GM12875 (cell line): ENCODE measurements around the gene TMEM266.

Experiments used
- H3K4me3 ChIP-seq: one replicate; pipeline ENCODE4 v1.5.1; 2011; ENCODE audit warnings: low read depth, low read length, control low read depth
- CTCF ChIP-seq: IDR thresholded peaks from 2 replicates; pipeline ENCODE4 v1.5.1; 2011; ENCODE audit warnings: low read depth, mild to moderate bottlenecking, control low read depth, inconsistent platforms, low read length, moderate library complexity, borderline replicate concordance; ENCODE audit not compliant: insufficient read depth

Gene TMEM266

DNA sequence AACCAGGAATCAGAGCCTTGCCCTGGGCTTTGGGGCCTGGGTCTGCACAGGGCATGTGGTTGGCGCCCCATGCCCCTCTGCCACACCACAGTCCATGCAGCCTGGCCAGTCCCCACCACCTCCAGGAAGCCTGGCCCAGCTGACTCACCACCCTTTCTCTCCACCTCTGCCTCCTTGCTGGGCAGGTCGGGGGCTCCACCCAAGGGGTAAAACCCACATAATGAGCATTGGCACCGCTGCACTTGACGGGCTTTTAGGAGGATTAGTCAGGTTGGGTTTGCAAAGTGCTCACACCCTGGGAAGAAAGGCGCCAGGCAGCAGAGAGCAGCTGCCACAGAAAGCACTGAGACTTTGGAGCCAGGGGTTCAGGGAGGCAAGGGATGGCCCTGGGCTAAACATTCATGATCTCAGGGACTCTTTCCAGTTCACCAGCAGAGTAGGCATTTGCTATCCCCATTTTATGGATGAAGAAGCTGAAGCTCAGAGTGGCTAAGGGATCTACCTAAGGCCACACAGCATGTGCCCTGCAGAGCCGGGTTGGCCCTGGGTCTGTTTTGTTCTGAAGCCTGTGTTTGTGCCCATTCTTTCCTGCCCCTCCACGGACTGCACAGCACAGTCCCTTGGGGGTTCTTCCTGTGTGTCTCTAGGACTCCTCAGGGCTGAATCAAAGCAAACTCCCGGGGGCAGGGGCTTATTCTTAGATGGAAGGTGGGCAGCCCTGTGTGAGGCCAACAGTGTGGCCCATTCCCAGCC, 138.1 kb downstream of the TMEM266 start:
- no peak for TF ChIP-seq CTCF
- no peak overlapping the region for H3K4me3 ChIP-seq

DNA sequence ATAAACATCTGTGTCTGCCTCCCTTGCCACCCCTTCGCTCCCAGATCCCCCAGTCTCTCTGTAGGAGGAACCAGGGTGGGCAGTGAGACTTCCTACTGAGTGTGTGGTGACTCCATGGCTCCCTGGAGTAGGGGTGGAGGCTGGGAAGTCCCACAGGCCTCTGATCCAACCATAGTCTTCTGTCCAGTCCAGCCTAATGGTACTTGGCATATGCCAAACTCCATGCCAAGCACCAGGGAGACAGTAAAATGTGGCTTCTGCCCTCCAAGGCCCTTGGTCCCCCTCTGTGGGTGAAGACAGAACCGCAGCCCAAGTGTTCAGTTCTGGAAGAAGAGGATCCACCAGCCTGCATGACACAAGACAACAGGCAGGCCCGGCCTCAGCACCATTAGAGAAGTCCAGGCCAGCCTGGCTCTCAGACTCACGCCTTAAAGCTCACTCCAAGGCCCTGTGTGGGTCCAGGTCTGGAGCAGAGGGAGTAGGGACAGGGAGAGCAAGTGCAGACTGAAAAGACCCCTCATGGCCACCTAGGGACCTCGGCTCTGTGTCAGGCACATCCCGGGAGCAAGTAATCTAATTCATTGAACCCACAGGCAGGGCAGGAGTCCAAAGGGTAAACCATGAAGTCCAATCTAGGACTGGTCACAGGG, 138.8 kb downstream of the TMEM266 start:
- no peak for TF ChIP-seq CTCF

DNA sequence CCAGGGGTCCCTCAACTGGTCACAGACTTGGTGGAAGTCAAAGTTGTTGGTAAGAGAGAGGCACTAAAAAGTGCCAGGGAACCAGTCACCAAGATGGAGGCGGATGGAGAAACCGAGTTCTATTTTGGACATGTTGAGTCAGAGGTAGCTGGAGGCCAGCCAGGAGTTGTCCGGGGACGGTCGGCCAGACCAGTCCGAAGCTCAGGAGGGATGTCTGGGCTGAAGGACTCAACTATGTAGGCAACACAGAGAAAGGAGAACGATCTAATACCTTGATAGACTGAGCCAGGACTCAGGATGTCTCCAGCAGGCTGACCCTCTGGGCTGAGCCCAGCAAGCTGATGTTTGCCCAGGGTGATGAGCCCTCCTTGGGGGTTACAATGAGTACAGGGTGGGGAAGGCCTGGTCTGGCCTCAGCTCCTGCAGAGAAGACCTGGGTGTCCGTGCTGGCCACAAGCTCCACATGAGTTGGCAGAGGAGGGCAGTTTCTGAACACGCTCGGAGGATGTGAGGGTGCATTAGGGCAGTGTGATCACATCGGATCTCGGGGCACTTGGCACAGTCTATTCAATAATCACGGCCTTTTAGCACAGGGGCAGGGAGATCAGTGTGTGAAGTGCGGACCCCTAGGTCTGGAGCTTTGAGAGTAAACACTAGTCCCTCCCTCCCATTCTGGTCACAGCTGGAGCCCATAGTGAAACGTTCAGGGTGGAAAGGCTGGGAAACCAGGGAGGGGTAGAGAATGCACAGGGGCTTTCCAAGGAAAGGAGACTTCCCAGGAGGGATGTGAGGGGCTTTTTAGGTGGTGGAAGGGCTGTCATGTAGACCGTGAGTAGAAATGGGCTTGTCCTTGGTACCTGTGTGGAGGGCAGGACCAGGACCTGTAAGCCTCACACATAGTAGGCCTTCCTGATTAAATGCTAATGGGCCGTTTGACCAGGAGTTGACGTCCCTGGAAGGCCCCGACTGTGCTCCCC, 139.6 kb downstream of the TMEM266 start:
- H3K4me3 ChIP-seq = no peak overlapping the region
- no peak for TF ChIP-seq CTCF

More for the DNA sequence above, 138.8 kb downstream of the TMEM266 start:
- no peak overlapping the region for H3K4me3 ChIP-seq

- no peak for TF ChIP-seq CTCF
- no peak overlapping the region for H3K4me3 ChIP-seq
Measured at GRCh38 chr15:76200083-76200465, 140.3 kb downstream of the TMEM266 start.

DNA sequence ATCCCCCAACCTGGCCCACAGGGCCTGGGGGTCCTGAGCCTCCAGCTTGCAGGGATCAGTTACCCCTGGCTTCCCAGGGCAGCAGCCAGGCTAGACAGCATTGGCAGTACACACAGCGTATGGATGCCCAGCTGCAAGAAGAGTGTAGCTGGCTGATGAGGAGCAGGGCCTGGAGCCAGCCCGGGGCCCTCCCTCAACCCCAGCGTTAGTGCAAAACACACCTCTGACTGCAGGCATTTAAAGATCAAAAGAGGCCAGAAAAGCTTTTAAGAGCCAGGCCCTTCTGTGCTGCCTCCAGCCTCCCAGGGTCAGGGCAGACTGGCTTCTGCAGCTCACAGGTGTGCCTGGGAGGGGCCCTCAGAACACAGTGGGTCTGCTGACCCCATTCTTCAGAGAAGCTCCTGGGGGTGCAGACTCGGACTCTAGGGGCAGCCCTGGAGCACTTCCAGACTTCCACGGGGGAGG, 140.9 kb downstream of the TMEM266 start:
- no peak for TF ChIP-seq CTCF
- no peak overlapping the region for H3K4me3 ChIP-seq

GRCh38 chr15:76201536-76202255, 141.9 kb downstream of the TMEM266 start:
- TF ChIP-seq CTCF = no peak
- H3K4me3 ChIP-seq = no peak overlapping the region
